ENCODE results near the gene PCDHA1.

Gene PCDHA1

DNA sequence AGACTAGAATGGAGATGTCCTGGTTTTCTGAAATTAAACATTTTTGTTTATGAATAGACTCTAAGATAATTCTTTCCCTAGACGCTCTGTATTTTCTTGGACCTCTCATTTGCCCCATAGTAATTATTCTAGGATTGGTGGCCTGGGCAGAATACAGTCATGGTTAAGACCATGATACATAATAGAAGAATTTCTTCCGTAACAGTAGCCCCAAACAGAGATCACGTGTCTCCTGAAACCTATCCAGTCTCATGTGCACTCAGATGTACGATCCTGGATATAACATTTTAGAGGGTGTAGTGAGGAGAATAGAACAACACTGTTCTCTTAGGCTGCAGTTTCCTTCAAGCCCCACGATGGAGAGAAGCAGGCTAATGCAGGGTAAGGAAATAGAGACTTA is 202.7 kb downstream of the PCDHA1 start:
- no peak for DNase-seq (ENCODE audit: low spot score)

GRCh38 chr5:140989254-140990020 is 203.5 kb downstream of the PCDHA1 start:
- DNase-seq (ENCODE audit: low spot score), result no peak

DNA sequence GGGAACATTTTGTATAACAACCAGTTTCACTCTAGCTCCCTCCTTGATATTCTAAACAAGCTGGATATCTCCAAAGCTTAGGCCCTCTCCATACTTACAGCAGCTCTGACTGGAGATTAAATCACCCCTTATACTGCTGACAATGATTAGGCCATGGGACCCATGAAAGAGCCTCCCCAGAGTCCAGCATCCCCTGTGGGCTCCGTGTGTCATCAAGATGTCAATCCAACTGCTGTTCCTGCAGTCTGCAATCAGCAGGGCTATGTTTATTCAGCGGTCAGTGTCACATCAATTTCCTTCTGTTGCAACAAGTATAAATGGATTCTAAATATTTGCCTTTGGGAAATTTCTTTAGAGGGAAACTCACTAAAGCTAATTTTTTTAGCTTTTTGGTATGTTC is 206.9 kb downstream of the PCDHA1 start:
- DNase-seq (ENCODE audit: low spot score), result no peak

GRCh38 chr5:140996060-140996459 is 210.1 kb downstream of the PCDHA1 start:
- no peak for DNase-seq (ENCODE audit: low spot score)

- no peak for DNase-seq (ENCODE audit: low spot score)
These were observed 213.0 kb downstream of the PCDHA1 start for GRCh38 chr5:140998921-140999410.

DNA sequence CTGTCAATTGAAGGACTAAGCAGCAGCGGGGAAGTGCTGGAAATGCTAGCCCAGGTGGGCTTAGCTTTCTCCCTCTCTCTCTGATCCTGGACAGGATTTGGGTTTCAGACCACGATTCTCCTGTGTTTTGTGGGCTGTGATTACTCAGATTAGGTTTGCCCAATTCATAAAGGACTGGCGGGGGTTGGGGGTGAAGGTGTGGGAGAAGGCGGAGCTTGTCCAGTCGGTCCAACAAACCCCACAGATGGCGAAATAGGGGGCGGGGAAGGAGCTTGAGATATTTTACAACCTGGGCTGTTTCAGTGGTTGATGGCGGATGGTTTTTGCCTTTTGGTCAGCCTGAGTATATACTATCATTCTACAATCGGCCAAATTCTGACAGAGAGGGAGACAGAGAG is 215.5 kb downstream of the PCDHA1 start:
- no peak for DNase-seq (ENCODE audit: low spot score)

DNA sequence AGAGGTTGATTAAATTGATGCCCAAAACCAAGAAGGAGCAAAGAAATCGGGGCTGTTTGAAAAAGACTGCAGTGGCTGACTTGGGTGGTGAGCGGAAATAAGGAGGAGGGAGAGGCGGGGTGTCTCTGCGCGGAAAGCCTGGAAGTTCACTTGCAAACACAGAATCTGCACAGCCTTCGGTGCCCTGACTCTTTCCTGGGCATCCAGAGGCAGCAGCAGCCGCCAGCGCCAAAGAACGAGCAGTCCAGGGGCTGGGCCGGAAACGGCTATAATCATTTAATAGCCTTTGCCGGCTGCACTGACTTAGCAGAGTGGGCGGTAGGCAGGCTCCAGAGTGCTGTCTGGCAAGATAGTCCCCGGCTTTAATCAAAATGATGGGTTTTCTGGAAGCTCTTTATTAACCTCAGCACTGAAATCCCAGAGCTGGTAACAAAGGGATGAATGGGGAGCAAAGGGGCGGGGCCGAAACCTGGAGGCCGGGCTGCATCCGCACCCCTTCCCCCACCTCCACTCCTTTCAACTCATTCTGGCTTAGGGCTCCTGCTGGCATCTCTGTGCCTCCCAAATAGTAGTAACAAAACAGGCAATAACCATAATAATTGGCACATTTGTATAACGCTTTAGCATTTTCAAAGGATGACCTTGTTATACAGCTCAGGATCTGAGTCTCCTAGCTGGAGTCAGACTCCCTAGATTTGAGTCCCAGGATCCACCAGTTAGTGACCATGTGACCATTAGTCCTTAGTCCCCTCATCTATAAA is 216.1 kb downstream of the PCDHA1 start:
- no peak for DNase-seq (ENCODE audit: low spot score)

GRCh38 chr5:141002605-141002965 is 216.6 kb downstream of the PCDHA1 start:
- DNase-seq (ENCODE audit: low spot score), result no peak

- no peak for DNase-seq (ENCODE audit: low spot score)
These were observed 217.1 kb downstream of the PCDHA1 start for GRCh38 chr5:141003031-141003430.

DNA sequence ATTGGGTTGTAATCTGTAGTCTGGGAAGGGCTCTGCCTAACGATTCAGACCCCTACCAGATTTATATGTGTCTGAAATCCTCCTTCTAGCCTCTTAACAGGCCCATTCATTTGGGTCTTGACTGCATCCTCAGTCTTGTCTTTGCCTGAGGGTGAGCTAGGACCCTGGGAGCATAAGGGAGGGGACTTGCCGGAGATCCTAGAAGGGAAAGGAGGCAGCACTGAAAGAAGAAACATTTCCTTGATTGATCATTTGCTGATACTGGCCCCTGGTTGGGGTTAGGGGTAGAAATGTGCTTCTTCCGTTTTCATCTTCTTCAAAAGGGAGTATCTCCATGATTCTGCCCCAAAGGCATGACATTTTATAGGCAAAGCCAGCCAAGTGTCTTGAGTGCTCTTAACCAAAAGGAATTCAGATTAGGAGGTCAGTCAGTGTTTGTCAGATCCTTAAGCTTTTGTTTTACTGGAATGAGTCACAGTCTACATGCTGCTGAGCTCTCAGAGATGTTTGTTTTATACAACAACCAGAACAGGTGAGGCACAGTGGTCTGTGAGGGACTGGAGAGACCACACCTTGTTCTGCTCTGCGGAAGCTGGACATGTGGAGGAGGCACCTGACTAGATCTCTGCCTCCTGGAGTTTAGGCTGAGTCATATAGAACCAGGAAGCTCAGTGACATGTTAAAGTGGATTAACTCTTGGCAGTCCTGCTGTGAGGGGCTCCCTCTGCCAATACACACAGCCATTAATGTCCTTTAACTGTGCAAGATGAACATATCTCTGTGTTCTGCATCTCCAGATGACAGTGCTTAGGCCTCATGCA is 218.1 kb downstream of the PCDHA1 start:
- no peak for DNase-seq (ENCODE audit: low spot score)

- no peak for DNase-seq (ENCODE audit: low spot score)
These were observed 221.9 kb downstream of the PCDHA1 start for GRCh38 chr5:141007791-141008190.

GRCh38 chr5:141010047-141010793 is 224.3 kb downstream of the PCDHA1 start:
- no peak for DNase-seq (ENCODE audit: low spot score)

DNA sequence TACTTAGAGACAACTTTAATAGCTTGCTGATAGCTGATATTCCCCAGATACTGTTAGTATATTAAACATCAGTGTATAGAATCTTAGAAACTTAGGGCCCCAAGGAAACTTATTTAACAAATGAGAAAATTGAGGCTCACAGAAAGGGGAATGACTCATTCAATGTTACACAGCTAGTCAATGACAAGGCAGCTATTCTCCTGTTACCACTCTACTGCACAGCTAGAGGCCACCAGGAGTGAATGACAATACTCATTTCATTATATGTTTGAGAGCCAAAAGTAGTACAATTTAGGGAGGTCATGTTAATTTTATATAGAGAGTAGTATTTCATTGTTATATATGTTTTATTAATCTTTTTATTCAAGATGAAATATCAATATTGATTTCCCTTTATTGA is 232.0 kb downstream of the PCDHA1 start:
- DNase-seq (ENCODE audit: low spot score), result no peak

- no peak for DNase-seq (ENCODE audit: low spot score)
These were observed 236.4 kb downstream of the PCDHA1 start for GRCh38 chr5:141022384-141022783.

DNA sequence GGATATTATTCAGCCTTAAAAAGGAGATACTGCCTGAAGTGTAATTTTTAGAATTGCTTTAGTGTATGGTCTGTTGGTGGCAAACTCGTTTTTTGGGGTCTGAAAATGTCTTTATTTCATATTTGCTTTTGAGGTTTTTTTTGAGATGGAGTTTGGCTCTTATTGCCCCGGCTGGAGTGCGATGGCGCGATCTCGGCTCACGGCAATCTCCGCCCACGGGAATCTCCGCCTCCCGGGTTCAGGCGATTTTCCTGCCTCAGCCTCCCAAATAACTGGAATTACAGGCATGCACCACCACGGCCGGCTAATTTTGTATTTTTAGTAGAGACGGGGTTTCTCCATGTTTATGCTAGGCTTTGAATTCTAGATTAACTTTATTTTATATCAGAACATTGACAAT is 245.1 kb downstream of the PCDHA1 start:
- no peak for DNase-seq (ENCODE audit: low spot score)

GRCh38 chr5:141032626-141033025 is 246.7 kb downstream of the PCDHA1 start:
- DNase-seq (ENCODE audit: low spot score), result no peak

DNA sequence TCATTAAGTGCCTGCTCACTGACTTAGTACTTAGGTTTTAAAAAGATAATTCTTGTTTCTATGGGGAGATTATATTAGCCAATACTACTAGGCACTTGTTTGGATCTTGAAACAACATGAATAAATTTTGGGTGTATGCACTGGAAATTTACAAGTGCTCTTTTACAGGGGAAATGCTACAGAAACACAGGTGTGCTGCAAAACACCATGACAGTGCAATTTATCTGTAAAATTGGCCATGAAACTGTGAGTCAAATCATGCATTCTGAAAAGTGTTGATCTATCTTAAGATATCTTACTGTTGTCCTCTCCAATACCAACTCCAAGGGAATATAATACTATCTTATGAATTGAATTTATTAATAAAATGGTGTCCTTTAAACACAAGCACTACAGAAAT is 253.1 kb downstream of the PCDHA1 start:
- DNase-seq (ENCODE audit: low spot score), result no peak

- no peak for DNase-seq (ENCODE audit: low spot score)
These were observed 253.6 kb downstream of the PCDHA1 start for GRCh38 chr5:141039517-141039916.

DNA sequence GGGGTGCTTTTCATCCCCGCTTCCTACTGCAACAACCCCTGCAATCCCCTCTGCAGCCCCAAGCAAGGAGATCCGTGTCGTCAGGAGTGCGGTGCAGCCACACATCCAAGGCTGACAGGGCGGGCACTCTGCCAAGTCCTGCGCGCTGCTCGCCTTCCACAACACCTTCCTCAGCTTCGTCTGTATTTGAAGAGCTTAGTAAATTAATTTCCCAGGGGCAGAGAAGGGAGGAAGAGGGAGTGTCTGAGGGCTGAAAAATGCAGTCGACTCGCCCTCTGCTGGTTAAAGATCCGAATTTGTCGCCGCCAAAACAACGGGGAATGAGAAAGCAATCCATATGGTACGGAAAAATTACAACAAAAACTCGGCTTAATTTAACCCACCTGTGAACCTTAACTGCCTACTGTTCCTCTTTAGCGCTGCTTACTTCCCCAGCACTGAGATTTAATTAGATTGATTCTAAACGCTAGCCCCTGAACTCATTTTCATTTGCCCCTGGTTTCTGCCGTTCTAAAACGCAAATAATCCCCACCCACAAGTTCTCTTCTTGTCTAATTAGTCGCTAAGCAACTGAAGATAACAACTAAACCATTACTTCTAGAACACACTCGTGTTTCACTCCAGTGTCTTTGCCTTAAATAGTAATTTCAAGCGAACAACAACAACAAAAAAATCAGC is 254.3 kb downstream of the PCDHA1 start:
- DNase-seq (ENCODE audit: low spot score), result no peak

DNA sequence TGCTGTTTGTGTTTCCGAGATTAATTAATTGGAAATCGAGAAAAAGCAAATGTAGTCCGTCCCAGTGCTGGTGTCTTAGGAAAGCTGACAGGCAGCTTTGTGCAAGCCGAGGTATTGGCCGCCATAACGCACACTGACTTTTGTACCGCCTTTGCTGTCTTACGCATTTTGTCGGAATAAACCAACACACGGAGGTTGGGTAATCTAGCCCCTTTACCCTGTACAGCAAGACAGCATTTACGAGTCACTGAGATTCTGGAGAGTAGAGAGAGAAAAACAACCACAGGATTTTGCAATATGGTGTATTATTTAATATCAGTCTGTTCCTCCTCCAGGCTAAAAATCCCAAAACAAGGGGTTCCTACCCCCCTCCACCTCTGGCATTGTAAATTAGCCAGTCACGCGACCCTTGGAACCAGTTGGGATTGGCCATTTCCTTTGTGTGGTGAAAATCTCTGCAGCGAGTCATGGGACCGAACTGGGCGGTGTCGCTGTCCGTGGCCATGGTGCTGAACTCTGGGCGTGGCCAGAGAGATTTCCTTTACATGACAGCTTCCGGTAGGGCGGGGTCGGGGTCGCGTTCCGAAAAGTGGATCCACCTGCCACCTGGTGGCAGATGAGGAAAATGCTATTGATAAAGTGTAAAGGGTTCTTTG is 255.0 kb downstream of the PCDHA1 start:
- DNase-seq (ENCODE audit: low spot score), result peak; percentile 43

DNA sequence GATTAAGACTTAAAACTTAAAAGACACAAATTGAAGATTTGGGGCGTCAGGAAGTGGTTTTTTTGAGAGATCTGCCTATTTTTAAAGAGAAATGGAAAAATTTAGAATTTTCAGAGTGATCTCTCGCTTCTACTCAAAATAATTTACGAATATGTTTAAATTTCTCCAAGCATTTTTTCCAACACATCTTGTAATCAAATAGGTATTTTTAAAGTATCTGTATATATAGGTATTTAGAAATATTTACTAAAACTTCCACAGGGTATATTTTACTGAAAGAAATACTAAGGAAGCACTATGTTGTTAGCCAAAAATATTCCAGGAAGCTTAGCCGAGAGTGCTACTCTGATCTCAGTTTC is 255.5 kb downstream of the PCDHA1 start:
- no peak for DNase-seq (ENCODE audit: low spot score)

All from CD4-positive, alpha-beta T cell treated with Interleukin-15 for 4 hours (primary cell).